Fibroblast of pulmonary artery (primary cell): ENCODE measurements around the gene SLC25A14.
"Not testable (repeated sequence)": the region's sequence is repeated elsewhere in the genome, so short reads cannot be mapped to it uniquely, and the experiment has no call there.

Experiments
- DNase-seq: peaks from one replicate; pipeline ENCODE4 v3.0.0-alpha.2; 2010; ENCODE audit warnings: low read depth
- H3K4me3 ChIP-seq: replicated peaks from 2 replicates; pipeline ENCODE4 v1.5.1; 2011; ENCODE audit warnings: low read depth, mild to moderate bottlenecking, control low read depth, low read length, moderate library complexity
- TF ChIP-seq, protein P1 (sequence below): IDR thresholded peaks from 2 replicates; pipeline ENCODE4 v1.5.1; 2011; ENCODE audit warnings: mild to moderate bottlenecking, control low read depth, low read length, inconsistent platforms; ENCODE audit errors: missing control alignments

Gene SLC25A14

DNA sequence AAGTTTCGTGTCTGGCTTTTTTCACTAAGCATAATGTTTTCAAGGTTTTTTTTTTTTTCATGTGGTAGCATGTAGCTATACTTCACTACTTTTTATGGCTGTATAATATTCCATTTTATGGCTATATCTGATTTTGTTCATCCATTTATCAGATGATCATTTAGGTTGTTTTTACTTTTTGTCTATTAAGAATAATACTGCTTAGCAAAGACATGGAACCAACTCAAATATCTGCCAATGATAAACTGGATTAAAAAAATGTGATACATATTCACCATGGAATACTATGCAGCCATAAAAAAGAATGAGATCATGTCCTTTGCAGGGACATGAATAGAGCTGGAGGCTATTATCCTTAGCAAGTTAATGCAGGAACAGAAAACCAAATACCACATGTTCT lies 38.3 kb upstream of the SLC25A14 start:
- H3K4me3 ChIP-seq = no peak overlapping the region
- TF ChIP-seq, protein P1, sequence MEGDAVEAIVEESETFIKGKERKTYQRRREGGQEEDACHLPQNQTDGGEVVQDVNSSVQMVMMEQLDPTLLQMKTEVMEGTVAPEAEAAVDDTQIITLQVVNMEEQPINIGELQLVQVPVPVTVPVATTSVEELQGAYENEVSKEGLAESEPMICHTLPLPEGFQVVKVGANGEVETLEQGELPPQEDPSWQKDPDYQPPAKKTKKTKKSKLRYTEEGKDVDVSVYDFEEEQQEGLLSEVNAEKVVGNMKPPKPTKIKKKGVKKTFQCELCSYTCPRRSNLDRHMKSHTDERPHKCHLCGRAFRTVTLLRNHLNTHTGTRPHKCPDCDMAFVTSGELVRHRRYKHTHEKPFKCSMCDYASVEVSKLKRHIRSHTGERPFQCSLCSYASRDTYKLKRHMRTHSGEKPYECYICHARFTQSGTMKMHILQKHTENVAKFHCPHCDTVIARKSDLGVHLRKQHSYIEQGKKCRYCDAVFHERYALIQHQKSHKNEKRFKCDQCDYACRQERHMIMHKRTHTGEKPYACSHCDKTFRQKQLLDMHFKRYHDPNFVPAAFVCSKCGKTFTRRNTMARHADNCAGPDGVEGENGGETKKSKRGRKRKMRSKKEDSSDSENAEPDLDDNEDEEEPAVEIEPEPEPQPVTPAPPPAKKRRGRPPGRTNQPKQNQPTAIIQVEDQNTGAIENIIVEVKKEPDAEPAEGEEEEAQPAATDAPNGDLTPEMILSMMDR = no peak
- DNase-seq = no peak

- TF ChIP-seq, protein P1 = no peak
- DNase-seq = no peak
- H3K4me3 ChIP-seq = no peak overlapping the region
These were observed 37.7 kb upstream of the SLC25A14 start for GRCh38 chrX:130301977-130302376.

DNA sequence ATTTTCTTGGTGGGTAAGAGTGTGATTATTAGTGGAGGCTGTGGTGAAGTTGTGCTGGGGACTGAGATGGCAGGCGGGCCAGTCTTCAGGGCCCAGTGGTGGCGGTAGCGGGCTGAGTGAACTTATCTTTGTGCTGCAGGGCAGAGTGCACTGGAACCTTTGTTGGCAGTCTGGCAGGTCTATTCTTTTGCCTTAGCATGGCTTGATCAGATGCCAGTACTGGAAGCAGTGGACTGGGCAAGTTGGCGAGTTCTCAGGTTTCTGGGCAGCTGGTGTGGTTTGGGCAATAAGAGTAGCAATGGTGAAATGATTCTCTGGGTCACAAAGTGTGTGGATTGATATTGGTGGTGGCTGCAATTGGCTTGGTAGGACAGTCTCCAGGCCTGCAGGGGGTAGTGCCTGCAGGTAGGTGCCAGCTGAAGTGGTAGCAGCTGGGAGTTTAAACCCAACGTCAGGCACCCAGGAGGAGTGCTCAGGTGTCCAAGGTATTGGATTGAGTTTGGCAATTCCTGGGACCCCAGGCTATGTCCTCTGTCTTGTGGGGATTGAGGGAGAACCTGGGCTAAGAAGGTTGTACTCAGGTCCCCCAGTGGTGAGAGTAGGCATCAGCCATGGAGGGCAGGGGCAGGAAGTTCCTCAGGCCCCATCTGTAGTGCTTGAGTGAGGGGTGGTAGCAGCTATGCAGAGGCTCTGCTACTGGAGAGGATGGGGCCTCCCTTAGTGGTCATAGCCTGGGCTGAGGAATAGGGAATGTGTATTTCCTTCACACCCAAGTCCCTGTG lies 34.9 kb upstream of the SLC25A14 start:
- TF ChIP-seq, protein P1 = no peak
- DNase-seq = no peak
- no peak overlapping the region for H3K4me3 ChIP-seq

DNA sequence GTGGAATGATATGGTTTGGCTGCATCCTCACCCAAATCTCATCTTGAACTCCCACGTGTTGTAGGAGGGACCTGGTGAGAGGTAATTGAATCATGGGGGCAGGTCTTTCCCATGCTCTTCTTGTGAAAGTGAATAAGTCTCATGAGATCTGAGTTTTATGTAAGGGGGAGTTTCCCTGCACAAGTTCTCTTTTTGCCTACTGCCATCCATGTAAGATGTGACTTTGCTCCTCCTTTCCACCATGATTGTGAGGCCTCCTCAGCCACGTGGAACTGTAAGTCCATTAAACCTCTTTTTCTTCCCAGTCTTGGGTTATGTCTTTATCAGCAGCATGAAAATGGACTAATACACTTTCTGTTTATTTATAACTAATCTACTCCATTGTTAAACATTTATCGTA lies 19.8 kb upstream of the SLC25A14 start:
- not testable (repeated sequence) for DNase-seq

DNA sequence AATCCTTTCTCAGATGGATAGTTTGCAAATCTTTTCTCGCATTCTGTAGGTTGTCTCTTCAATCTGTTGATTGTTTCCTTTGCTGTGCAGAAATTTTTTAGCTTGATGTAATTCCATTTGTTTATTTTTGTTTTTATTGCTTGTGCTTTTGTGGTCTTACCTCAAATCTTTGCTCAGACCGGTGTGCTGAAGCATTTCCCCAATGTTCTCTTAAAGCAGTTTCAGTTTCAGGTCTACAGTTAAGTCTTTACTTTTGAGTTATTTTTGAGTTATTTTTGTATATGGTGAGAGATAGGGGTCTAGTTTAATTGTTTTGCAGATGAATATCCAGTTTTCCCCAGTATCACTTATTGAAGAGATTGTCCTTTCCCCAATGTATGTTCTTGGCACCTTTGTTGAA lies 18.2 kb upstream of the SLC25A14 start:
- no peak for DNase-seq
- TF ChIP-seq, protein P1 = no peak
- H3K4me3 ChIP-seq = no peak overlapping the region

More for the DNA sequence above, 19.8 kb upstream of the SLC25A14 start:
- H3K4me3 ChIP-seq = not testable (repeated sequence)

DNA sequence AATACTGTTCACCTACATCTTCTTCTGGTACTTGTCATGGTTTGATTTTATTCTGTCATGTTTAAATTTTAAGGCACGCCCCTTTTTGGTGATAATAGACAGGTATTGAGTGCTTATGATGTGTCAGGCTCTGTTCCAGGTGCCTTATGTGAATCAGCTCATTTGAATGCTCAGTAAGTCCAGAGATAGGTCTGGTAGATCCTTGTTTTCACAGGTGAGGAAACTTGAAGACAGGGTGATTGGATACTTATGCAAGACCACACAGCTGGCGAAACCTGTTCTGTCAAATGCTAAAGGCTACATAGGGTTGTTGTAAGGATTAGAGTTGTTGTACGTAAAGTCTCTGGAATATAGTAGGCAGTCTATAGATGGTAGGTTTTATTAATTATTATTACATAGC lies 9.6 kb upstream of the SLC25A14 start:
- DNase-seq = no peak
- TF ChIP-seq, protein P1 = no peak
- no peak overlapping the region for H3K4me3 ChIP-seq

DNA sequence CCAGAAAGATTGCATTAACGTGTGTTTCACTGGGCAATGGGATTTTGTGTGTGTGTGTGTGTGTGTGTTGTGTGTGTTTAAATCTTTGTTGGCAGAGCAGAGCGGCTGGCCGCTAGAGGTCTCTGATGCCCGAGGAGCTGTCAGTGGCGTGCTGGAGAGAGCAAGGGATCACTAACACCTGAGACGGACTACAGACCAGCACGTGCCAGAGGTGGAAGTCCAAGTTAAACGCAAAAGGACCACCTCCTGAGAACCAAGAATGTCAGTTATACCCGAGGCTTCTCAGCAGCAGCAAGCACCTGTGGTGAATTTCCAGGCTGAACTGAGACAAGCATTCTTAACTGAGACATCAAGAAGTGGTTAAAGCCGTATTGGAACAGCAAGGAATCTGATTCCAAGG lies 9.0 kb upstream of the SLC25A14 start:
- no peak overlapping the region for H3K4me3 ChIP-seq
- DNase-seq = peak; percentile 52
- TF ChIP-seq, protein P1 = peak; percentile 51
